Fibroblast of gingiva (primary cell): ENCODE results near the gene NDUFB3.
"Not testable (repeated sequence)": the region's sequence is repeated elsewhere in the genome, so short reads cannot be mapped to it uniquely, and the experiment has no call there.

Experiments
- DNase-seq: peaks from one replicate; pipeline ENCODE4 v3.0.0-alpha.2; 2011; ENCODE audit warnings: low read depth

NDUFB3 gene

DNA sequence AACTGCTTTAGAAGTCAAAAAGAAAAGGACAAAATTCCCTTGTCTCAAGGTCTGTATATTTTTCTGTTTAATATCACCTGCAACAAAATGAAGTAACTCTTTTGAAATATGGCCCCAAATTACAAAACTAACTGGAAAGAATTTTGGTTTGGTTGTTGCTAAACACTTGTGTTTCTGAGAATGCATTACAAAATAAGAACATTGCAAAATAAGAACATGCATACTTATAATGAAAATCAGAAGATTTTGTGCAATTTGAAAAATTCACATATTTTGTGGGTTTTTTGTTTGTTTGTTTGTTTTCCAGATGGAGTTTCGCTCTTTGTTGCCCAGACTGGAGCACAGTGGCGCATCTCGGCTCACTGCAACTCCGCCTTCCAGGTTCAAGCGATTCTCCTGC, 21.8 kb downstream of the NDUFB3 start:
- DNase-seq: peak; percentile 87

DNA sequence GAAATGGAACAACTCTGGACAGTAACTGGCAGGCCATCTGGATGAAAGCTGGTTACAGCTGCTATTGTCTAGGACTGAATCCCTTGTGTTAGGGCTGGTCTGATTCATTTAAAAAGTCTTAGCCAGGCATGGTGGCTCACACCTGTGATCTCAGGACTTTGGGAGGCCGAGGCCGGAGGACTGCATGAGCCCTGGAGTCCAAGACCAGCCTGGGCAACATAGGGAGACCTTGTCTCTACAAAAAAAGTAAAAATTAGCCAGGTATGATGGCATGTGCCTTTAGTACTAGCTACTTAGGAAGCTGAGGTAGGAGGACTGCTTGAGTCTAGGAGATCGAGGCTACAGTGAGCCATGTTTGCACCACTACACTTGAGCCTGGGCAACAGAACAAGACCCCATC, 28.7 kb downstream of the NDUFB3 start:
- no peak for DNase-seq

GRCh38 chr2:201105759-201106158, 34.0 kb downstream of the NDUFB3 start:
- no peak for DNase-seq

GRCh38 chr2:201107624-201108023, 35.8 kb downstream of the NDUFB3 start:
- no peak for DNase-seq

GRCh38 chr2:201108341-201108740, 36.5 kb downstream of the NDUFB3 start:
- no peak for DNase-seq

GRCh38 chr2:201109186-201109585, 37.4 kb downstream of the NDUFB3 start:
- DNase-seq: no peak

- no peak for DNase-seq
Measured at GRCh38 chr2:201110615-201111014, 38.8 kb downstream of the NDUFB3 start.

DNA sequence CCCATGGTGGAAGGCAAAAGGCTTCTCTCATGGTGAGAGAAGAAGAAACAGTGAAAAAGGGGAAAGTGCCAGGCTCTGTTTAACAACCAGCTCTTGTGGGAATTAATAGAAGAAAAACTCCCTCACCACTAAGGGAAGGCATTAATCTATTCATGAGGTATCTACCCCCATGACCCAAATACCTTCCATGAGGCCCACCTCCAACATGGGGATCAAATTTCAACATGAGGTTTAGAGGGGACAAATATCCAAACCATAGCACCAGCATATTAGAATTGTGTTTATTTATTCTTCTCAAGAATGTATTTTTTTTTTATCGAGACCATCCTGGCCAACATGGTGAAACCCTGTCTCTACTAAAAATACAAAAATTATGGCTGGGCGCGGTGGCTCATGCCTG, 39.3 kb downstream of the NDUFB3 start:
- DNase-seq: peak; percentile 90

- DNase-seq: no peak
Measured at GRCh38 chr2:201114350-201114749, 42.5 kb downstream of the NDUFB3 start.

- peak; percentile 50 for DNase-seq
Measured at GRCh38 chr2:201114846-201115245, 43.0 kb downstream of the NDUFB3 start.

DNA sequence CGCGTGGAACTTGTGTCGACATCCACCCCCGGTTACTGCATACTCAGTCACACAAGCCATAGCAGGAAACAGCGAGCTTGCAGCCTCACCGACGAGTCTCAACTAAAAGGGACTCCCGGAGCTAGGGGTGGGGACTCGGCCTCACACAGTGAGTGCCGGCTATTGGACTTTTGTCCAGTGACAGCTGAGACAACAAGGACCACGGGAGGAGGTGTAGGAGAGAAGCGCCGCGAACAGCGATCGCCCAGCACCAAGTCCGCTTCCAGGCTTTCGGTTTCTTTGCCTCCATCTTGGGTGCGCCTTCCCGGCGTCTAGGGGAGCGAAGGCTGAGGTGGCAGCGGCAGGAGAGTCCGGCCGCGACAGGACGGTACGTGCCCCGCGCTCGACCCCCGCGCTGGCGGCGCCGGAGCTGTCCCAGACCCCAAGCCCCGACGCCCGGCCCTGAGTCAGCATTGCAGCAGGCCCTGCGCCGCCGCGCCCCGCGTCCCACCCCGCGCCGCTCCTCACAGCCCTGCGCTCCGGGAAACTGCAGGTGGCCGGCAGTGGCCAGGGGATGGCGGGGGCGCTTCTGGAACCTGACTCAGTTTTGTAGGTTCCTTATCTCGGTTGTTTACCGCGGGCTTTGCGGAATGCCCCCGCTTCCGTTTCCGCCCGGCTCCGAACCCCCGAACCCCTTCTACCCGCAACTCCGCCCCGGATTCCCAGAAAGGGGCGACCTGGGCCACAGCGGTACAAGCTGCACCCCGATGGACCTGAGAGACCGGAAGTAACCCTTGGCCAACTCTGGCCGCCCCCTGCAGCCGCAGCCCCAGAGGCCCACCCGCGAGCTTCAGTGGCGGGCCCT, 44.5 kb downstream of the NDUFB3 start, which contains the start of gene CFLAR:
Gene CFLAR, plus strand, starts transcription at position 50 of the 844 bp plus-strand sequence. CDS start 13,702 bp downstream, outside the sequence.
- peak; percentile 89 for DNase-seq

- peak; percentile 98 for DNase-seq
Measured at GRCh38 chr2:201116959-201117734, 45.3 kb downstream of the NDUFB3 start.

- not testable (repeated sequence) for DNase-seq
Measured at GRCh38 chr2:201117735-201118094, 45.9 kb downstream of the NDUFB3 start.

DNA sequence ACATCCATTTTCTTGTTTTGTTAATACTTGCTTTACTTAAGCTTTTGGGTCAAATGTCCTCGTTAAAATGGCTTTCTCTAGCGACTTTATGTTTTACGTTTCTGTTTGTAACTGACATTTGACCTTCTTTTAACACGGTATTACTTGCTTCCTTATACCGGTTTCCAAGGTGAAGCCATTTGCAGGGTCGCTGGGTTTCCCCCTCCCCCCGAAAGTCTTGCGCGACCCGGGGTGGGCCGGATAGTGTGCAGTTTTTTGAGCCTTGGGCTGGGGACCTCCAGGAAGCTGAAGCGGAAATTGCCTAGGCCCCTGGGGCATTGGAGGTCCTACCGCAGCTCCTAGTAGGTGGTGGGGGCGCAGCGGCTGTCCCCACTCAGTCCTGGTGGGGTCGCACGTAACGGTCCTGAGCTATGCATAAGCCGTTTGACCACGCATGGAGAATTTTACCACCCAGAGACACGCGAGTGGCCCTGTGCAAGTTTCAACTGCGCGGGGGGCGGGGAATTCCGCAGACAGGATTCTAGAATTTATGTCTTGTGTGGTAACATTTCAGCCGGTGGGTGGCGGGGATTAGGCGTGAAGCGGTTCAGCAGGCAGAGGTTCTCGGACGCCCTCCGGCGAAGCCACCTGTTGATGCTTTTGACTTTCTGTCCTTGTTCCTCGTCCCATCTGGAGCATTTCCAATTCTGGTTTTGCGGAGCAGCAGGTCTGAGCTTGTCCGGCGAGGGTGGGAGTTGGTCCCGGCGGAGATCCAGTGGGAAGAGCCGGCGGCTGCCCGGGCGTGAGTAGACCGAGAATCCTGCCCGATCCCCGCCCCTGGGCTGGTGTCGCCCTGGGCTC, 46.5 kb downstream of the NDUFB3 start:
- DNase-seq: peak; percentile 87

- no peak for DNase-seq
Measured at GRCh38 chr2:201118961-201119854, 47.4 kb downstream of the NDUFB3 start.

DNA sequence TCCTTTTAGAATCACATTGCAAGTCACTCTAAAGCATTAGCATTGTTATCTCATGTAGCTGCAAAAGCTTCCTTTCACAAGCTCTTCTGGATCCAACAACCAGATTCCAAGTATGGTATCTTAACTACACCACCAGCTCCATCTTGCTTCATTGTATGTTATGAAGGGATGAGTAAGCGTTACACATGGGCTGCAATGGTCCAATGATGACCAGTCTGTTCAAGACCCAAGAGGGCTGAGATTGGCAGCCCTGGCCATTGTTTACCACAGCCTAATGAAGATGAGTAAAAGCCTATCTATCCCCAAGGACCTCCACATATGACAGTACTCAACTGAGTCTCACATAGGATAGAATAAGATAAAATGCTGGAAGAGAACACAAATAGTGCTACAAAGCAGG, 50.5 kb downstream of the NDUFB3 start:
- peak; percentile 49 for DNase-seq

DNA sequence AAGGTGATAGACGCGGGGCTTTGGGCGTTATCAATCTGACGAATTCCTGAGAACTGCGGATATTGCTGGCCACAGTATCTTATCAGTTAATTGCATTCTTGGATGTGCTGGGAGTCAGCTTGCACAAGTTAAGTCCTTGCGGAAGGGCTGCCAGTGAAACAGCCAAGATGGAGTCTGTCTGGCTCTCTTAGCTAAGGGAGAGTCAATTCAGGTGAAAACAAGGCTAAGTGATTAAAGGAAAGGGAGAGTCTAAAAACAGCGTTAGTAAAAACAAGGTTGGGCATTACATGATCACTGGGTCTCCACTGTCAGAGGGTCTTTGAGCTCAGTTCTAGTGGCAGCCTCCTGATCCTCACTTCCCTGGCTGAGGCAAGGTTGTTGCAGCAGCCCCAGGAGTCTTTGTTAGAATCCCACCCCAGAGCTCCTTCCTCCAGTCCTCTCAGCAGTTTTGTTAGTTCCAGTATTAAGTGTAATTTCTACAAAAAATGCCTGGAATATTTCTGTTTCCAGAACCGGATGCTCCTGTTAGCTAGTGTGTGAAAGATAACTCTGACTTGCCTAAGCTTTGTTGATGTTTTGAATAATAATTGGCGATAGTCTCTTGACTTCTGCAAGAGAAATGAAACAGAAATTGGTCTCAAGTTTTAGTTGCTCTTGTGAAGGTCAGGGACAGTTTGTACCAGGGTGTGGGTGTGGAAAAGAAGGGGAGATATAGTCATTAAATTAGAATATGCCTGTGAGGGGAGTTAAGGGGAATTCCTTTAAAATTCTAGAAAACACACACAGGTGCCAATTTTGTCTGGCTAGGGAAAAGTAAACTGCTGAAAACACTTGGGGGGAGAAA, 54.7 kb downstream of the NDUFB3 start:
- DNase-seq: peak; percentile 70

GRCh38 chr2:201127152-201127511, 55.3 kb downstream of the NDUFB3 start:
- DNase-seq: no peak

DNA sequence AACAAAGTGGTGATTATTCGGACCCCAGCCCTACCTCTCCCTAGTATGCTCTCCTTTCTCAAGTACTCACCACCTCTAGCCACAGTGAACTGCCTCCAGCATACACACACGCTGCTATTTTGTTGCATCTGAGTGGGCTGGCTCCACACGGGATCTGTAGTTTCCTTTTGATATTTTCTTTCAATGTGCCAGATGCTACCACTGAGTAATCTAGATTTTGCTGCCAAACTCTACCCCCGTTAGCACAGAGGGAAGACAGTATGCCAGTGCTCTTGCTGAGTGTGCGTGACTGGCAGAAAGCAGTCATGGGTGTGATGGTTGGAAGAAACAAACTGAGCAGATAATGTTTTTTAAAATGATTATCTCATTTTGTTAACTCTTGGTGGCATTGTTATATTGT, 55.8 kb downstream of the NDUFB3 start:
- peak; percentile 93 for DNase-seq

- no peak for DNase-seq
Measured at GRCh38 chr2:201128033-201128432, 56.2 kb downstream of the NDUFB3 start.
